SU-DHL-6 (cell line): ENCODE data around the gene IRAK1.

Experiments
- H2AFZ ChIP-seq: fragments of 200-600 bp; sonication (generic); 2 replicates; pipeline ENCODE4 v1.6.1; 2014; ENCODE audit warnings: low read depth, mild to moderate bottlenecking, moderate library complexity, mixed read lengths, antibody characterized with exemption, low read length; ENCODE audit not compliant: severe bottlenecking
- H3F3A ChIP-seq: fragments of 200-600 bp; shearing (Covaris generic); 2 replicates; pipeline ENCODE4 v1.6.0; 2016; ENCODE audit warnings: antibody characterized with exemption, mild to moderate bottlenecking; ENCODE audit not compliant: insufficient read depth
- H3K27ac ChIP-seq: fragments of 200-600 bp; sonication (generic); 2 replicates; pipeline ENCODE4 v1.5.1; 2016; ENCODE audit warnings: low read depth, mild to moderate bottlenecking, low read length, moderate library complexity, mixed read lengths
- H3K27me3 ChIP-seq: fragments of 200-600 bp; sonication (generic), shearing (Covaris generic); 2 replicates; pipeline ENCODE4 v1.6.0; 2014; ENCODE audit warnings: mild to moderate bottlenecking, low read length
- H3K36me3 ChIP-seq: fragments of 200-600 bp; sonication (generic); 2 replicates; pipeline ENCODE4 v1.6.1; 2014; ENCODE audit warnings: mild to moderate bottlenecking, low read length, mixed read lengths
- H3K4me2 ChIP-seq: fragments of 300-600, 200-600 bp; shearing (Covaris generic), sonication (generic); 2 replicates; pipeline ENCODE4 v1.6.0; 2014; ENCODE audit warnings: low read length, low read depth, mild to moderate bottlenecking; ENCODE audit not compliant: poor library complexity, severe bottlenecking
- H3K4me3 ChIP-seq: fragments of 200-600 bp; sonication (generic); 2 replicates; pipeline ENCODE4 v1.5.1; 2014; ENCODE audit warnings: antibody characterized with exemption, low read length, mild to moderate bottlenecking, mixed read lengths; ENCODE audit not compliant: insufficient read depth, poor library complexity, severe bottlenecking
- H3K79me2 ChIP-seq: fragments of 200-600 bp; sonication (generic); 2 replicates; pipeline ENCODE4 v1.6.1; 2014; ENCODE audit warnings: mild to moderate bottlenecking, low read length, moderate library complexity; ENCODE audit not compliant: insufficient read depth
- H3K9ac ChIP-seq: fragments of 200-600 bp; sonication (generic); 2 replicates; pipeline ENCODE4 v1.7.0; 2014; ENCODE audit warnings: mild to moderate bottlenecking, low read length
- H3K9me2 ChIP-seq: fragments of 200-600 bp; sonication (generic); replicated peaks from 2 replicates; pipeline ENCODE4 v1.6.1; 2014; ENCODE audit warnings: low read length; ENCODE audit not compliant: insufficient read depth
- H3K9me3 ChIP-seq: fragments of 200-600 bp; sonication (generic); 2 replicates; pipeline ENCODE4 v1.6.1; 2014; ENCODE audit warnings: low read length, mixed read lengths; ENCODE audit not compliant: insufficient read depth
- H4K20me1 ChIP-seq: fragments of 200-600 bp; sonication (generic); 2 replicates; pipeline ENCODE4 v1.6.1; 2014; ENCODE audit warnings: low read depth, mild to moderate bottlenecking, antibody characterized with exemption, low read length, moderate library complexity, mixed read lengths
- EZH2phosphoT487 ChIP-seq: fragments of 200-600 bp; sonication (generic), shearing (Covaris generic); conservative IDR thresholded peaks from 2 replicates; pipeline ENCODE4 v1.6.1; 2018; ENCODE audit warnings: mild to moderate bottlenecking, antibody characterized with exemption, low read length, moderate library complexity, mixed read lengths
- TF ChIP-seq, protein P1 (sequence below): fragments of 200-600 bp; sonication (generic); IDR thresholded peaks from one replicate; pipeline ENCODE4 v1.5.1; 2017; ENCODE audit warnings: antibody characterized with exemption, mild to moderate bottlenecking, low read length, moderate library complexity; ENCODE audit not compliant: insufficient read depth, poor library complexity, severe bottlenecking

IRAK1 gene

DNA sequence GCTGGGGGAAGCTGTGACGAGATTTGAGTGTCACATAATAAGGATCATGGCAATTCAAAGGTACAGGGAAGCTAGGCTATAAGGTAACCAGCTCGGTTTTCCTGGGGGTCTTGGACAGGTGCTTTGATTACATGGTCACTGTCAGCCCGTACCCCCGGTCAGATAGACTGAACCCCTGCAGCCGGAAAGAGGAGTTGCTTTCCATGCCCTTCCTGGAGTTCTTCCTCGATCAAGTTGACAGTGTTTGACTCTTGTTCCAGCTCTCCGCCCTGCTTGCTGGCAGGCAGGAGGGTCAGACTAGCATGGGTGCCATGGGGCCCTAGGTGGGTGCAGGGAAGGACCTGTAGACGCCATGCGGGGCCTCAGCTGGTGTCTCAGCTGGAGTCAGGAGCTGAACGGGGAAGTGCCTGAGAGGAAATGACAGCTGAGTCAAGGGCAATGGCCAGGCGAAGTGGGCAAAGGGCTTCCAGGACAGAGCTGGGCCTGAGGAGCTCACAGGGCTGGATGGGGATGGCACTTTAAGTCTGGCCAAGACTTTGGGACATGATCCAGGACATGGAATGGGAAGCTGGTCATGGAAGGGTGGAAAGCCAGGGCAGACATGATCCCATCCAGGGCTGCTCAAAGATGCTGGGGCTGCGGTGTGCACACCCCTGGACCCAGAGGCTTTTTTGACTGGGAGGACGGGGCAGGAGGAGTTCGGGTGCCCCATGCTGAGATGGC, 45.5 kb downstream of the IRAK1 start:
- peak overlapping the region; percentile 100 for H3K9ac ChIP-seq
- no peaks in the 10 kb centered on the region for H3K36me3 ChIP-seq
- no peaks in the 10 kb centered on the region for H3K27me3 ChIP-seq
- no peaks in the 10 kb centered on the region for H4K20me1 ChIP-seq
- no peaks in the 10 kb centered on the region for H3K9me2 ChIP-seq
- H3K27ac ChIP-seq, result no peak overlapping the region
- TF ChIP-seq, protein P1, sequence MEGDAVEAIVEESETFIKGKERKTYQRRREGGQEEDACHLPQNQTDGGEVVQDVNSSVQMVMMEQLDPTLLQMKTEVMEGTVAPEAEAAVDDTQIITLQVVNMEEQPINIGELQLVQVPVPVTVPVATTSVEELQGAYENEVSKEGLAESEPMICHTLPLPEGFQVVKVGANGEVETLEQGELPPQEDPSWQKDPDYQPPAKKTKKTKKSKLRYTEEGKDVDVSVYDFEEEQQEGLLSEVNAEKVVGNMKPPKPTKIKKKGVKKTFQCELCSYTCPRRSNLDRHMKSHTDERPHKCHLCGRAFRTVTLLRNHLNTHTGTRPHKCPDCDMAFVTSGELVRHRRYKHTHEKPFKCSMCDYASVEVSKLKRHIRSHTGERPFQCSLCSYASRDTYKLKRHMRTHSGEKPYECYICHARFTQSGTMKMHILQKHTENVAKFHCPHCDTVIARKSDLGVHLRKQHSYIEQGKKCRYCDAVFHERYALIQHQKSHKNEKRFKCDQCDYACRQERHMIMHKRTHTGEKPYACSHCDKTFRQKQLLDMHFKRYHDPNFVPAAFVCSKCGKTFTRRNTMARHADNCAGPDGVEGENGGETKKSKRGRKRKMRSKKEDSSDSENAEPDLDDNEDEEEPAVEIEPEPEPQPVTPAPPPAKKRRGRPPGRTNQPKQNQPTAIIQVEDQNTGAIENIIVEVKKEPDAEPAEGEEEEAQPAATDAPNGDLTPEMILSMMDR, result no peak
- TF ChIP-seq EZH2phosphoT487, result no peak
- peaks cover 23% of the 10 kb centered on the region for H3K79me2 ChIP-seq
- peaks cover 4% of the 10 kb centered on the region; the same call in 1 of the 2 replicates for H3F3A ChIP-seq
- no peaks in the 10 kb centered on the region for H3K9me3 ChIP-seq
- no peak overlapping the region for H2AFZ ChIP-seq
- H3K4me3 ChIP-seq, result no peak overlapping the region
- peak overlapping the region; percentile 64 for H3K4me2 ChIP-seq

DNA sequence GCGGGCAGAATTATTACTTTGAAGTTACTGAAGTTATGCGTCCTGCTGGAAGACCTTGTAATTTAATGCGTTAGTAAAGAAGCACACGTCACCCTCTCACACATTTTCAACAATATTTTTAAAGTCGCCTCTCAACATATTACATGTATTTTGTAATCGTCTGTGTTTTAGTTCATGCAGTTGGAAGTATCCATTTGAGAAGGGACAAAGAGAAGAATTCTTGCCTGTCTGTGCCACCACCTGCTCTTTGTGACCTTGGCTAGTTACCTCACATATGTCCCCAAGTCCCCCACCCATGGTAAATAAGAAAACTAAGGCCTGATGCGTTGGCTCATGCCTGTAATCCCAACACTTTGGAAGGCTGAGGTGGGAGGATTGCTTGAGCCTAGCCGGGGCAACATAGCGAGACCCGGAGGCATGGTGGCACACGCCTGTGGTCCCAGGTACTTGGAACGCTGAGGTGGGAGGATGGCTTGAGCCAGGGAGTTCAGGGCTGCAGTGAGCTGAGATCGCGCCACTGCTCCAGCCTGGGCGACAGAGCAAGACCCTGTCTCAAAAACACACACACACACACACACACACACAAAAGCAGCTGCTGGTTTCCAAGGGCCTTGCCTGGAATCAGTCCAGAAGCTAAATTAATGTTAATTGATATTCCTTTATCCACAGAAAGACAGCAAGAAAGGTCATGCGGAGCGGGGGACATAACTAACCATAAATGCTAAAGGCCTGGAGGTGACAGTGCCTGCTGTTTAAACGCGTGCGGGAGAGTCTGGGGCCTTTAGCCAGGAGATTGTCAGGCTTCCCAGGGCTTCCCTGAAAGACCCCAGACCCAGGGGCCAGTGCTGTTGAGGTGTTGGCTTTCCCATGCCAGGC, 46.3 kb downstream of the IRAK1 start:
- Histone ChIP-seq H3K4me2 (peak overlapping the region; percentile 64), H4K20me1 (peaks cover 3% of the 10 kb centered on the region; the same call in 1 of the 2 replicates), H3K4me3 (peak overlapping the region; percentile 49), H2AFZ (peak overlapping the region; percentile 9), H3K9me2 (no peaks in the 10 kb centered on the region), H3K27ac (peak overlapping the region; percentile 99), H3K27me3 (no peaks in the 10 kb centered on the region), H3K9ac (peak overlapping the region; percentile 100), H3F3A (peaks cover 4% of the 10 kb centered on the region; the same call in 1 of the 2 replicates), H3K9me3 (no peaks in the 10 kb centered on the region), H3K79me2 (peaks cover 31% of the 10 kb centered on the region), H3K36me3 (0 out of 2 replicates have a peak, but pooled peaks cover 1% of the 10 kb centered on the region)
- TF ChIP-seq EZH2phosphoT487, result no peak
- TF ChIP-seq, protein P1, result no peak

DNA sequence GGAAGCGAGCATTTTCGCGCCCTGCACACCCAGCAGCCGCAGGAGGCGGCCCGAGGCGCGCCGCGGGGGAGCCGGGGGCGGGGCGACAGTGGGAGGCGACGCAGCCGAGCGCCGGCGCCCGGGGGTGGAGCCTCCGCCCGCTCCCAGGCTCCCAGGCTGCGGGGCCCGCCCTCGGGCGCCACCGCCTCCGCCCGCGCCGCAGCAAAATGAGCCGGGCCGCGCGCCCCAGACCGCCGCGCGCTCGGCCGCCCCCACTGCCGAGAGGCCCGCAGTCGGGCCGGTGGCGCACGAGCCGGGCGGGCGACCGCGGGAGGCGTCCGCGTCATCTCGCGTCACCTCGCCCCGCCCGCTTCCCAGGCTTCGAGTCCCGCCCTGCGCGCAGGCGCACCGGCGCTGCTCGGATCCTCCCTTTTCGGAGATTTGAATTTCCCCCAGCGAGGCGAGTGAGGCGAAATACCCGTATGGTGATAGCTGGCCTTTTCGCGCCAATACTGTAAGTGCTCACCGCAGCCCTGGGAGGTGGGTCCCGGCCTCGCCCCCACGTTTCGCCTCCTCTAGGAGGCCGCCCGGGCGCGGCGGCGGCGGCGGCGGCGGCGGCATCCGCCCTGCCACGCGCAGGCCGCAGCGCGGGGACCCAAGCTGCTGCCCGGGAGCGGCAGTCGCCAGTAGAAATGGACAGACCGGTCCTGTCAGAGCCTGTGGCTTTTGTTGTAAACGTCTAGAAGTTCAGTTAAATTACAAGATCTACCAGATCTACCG, 47.2 kb downstream of the IRAK1 start, which contains the start of gene TMEM187:
TSS of gene TMEM187 (plus strand) at position 387 of the 759 bp plus-strand sequence. CDS start 9,309 bp downstream, outside the sequence.
- Histone ChIP-seq H3K9me2 (no peaks in the 10 kb centered on the region), H2AFZ (peak within 1 kb of the TSS; percentile 9), H3F3A (peaks cover 4% of the 10 kb centered on the region; the same call in 1 of the 2 replicates), H3K27me3 (no peaks in the 10 kb centered on the region), H3K9me3 (no peaks in the 10 kb centered on the region), H4K20me1 (peaks cover 9% of the 10 kb centered on the region; the same call in 1 of the 2 replicates), H3K27ac (peak within 1 kb of the TSS; percentile 99), H3K9ac (peak within 1 kb of the TSS; percentile 100), H3K4me3 (peak within 1 kb of the TSS; percentile 96), H3K4me2 (peak within 1 kb of the TSS; percentile 96), H3K79me2 (peaks cover 39% of the 10 kb centered on the region), H3K36me3 (0 out of 2 replicates have a peak, but pooled peaks cover 4% of the 10 kb centered on the region)
- no peak for TF ChIP-seq EZH2phosphoT487
- TF ChIP-seq, protein P1, result no peak
